Cerebellar nuclear complex (tissue), 1 donor: ENCODE results near the gene SEMA3F.

Source experiments
- DNase-seq, 2 experiments: peaks; one replicate each; lab custom pipeline; 2025; lab: John Stamatoyannopoulos, UW

The SEMA3F gene

DNA sequence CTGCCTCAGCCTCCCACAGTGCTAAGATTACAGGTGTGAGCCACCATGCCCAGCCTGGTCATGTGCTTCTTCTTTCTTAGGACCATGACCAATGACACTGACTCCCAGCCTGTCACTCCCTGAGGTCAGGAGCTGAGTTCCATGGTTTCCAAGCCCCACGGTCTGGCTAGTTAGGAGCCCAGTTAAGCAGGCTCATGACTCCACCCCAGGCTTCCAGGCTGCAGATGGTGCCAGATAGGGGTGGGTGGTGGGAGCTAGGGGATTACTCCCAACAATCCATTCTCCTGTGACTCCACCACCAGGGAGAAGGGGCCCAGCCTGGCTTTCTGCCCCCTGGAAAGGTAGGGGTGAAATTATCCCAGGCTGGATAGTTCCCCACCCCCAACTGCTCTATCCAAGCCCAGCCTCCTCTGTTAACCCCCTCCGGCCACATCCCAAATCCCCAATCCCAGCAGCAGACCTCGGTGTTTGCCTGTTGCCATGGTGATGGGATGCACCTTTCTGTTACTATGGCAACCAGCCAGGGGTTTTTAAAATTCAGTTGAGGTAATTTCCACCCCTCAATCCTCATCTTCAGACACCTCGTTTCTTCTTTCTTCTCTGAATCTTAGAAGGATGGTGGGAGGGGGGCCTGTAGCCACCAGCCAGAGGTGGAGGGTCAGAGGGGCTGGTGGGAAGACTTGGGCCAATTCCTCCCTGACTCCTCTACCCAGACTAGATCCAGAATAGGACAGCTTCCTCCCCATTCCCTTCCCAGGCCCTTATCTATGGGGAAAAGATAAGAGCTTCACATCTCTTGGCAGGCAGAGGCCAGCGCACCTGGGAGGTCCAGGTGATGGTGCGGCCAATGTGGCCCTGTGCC, 22.5 kb upstream of the SEMA3F start:
- DNase-seq = no peak

GRCh38 chr3:50133283-50133615, 21.9 kb upstream of the SEMA3F start:
- no peak for DNase-seq

DNA sequence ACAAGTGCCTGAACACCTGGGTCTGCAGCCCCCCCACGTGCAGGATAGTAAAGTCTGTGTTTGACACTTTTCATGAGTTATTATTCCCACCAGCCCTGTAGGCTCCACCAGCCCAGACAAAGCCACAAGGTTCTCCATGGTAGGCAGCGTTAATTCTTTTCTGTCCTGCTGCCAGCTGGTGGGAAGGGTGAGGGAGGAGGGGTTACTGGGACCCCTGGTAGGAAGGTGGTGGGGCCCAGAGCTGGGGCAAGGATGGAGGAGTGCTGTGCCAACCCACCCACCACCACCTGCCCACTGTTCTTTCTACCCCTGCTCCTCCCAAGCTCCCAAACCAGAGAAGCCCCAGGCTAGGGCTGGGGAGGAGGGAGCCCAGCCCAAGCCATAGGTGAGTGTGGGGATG, 20.8 kb upstream of the SEMA3F start:
- no peak for DNase-seq

DNA sequence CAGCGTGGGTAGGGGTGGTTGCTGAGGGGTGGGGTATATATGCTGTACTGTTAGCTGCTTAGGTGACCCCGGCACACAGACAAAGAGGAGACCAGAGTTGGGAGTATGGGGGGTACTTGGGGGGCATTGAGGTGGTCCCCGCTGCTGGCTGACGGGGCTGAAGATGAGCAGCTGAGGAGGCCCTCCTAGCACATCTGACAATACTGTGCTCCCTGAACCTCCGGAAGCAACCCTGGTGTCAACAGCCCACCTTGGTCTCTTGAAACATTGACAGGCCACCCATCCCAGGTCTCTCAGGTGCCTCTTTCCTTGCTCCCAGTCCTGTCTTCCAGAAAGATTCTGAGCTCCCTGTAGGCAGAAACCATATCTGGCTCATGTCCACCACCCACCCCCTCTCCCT, 19.2 kb upstream of the SEMA3F start:
- DNase-seq = no peak

DNA sequence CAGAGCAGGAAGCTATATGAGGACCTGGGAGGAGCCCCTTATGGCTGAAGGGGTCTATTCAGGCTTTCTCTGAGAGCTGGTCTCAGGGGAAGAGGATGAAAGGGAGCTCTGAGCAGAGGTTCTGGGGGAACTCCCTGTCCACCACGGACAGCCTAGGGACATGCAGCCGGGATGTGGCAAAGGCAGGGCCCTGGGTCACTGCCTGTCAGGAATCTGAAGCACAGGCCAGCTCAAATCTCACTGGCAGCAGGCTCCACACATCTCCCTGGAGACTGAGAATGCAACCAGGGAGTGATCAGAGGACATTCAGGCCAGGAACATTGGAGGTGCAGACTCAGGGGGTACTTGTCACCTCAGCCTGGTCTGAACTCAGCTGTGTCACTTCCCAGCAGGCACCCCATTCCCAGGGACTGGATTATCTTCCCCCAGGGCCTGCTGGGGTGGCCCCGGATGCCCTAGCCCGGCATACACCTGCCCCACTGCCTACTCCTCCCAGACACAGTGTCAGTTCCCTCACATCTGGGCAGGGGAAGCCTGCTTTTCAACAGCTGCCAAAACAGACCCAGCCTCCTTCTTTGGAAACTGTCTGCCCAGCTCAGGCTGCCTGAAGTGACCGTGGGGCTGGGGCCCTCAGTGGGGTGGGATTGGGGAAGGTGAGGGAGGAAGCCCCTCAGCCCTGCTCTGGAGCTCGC, 18.3 kb upstream of the SEMA3F start:
- DNase-seq = no peak

DNA sequence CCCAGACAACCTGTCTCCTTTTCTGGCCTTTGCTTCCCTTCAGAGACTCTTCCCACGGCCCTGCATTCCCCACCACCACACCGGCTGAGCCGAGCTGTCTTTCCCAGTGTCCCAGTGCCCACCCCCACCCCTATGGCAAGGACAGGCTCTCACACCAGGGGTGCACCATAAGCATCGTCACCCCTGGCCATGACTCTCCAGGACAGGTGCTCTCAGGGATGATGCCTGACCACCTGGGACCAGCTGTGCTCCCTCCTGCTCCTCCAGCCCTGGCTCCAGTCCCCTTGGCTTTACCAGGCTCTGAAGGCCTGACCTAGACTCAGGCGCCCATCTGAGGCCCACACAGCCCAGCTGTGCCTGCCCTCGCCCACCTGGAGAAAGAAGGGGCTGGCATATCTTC, 17.6 kb upstream of the SEMA3F start:
- DNase-seq = no peak

- no peak for DNase-seq
These were observed 16.6 kb upstream of the SEMA3F start for GRCh38 chr3:50138266-50139200.

DNA sequence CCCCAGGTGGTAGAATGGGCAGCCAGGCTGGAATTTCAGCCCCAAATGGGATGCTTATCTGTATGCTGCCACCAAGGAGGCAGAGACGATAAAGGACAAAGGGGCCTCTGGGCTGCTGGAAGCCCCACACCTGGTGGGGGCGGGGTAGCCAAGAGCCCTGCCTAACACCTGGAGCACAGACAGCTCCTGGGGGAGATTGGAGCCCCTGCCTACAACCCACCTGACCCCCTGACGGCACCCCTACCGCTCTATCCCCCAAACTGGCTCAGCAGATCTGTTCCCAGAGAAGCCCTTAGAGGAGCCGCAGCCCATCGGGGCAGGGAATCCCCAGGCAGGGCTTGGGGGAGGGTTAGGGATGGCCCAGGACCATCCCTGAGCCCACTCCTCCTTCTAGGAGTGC, 15.8 kb upstream of the SEMA3F start:
- DNase-seq = no peak

DNA sequence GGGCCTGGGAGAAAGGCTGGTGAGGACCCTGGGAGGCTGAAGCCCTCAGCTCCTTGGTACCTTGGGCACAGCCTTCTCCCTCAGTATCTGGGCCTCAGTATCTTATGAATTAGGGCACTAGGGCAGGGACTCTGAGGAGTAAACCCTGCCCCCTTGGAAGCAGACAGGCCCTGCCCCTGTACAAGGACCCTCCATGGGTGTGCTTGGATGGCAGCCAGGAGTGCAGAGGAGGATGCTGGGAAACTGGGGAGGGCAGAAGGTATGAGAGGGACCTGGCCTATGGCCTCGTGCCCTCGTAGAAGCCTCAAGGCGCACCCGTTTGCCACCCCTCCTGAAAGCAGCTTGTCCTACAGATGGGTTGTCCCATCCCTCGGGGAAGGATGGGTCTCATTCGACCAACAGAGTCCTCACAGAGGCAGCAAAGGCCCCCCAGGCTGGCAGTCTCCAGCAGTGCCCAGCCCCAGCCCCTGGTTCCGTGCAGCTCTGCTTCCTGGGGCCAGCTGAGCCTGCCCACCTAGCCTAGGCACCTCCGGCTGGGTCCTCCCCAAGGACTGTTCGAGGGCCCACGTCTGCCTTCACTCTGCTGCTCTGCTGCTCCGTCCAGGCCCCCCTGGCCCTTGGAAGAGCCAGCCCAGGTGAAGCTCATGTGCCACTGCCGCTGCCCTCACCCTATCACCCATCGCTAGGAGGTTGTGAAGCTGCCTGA, 15.3 kb upstream of the SEMA3F start:
- no peak for DNase-seq

- no peak for DNase-seq
These were observed 14.1 kb upstream of the SEMA3F start for GRCh38 chr3:50140990-50141389.

DNA sequence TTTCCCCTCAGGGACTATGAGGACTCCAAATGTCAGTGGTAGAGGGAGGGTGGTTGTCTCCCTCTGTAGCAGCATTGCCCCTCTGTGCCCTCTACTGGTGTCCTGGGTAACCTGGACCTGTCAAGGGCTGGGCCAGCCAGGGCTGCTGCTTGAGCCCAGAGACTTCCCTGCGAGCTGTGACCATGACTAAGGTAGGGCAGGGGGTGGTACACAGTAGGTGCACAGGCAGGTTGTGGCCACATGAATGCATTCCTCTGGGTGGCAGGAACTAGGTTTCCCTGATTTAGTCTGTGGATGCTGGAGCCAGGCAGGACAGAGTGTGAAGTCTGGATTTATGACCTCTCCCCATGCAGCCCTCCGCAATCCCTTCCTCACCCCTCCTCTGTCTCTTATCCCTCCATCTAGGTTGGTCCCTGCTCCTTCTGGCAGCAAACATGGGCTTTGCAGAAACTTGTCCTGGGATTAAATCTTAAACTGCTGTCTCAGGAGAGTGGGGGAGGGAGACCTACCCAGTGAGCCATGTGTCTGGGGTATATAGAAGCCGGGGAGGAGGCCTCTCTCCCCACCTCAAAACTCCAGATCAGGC, 8.7 kb upstream of the SEMA3F start:
- no peak for DNase-seq

- DNase-seq = no peak
These were observed 8.1 kb upstream of the SEMA3F start for GRCh38 chr3:50147016-50147415.

GRCh38 chr3:50147447-50147846, 7.7 kb upstream of the SEMA3F start:
- DNase-seq = no peak

DNA sequence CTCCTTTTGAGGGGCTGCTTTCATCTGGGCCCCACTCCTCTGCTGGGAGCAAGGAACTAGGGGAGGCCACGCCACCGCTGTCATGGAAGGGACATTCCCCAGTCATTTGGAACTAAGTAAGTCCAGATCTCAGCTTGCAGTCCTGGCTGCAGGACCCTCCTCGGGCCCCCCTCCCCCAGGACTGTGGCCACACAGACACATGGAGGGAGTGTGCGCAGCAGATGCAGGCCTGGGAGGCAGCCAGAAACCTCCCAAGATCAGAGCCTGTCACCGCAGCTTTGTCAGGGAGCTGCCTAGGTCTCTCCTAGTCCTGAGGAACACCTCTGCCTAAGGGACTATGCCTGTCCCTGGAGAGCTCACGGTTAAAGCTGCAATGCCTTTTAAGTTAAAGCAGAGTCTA, 7.3 kb upstream of the SEMA3F start:
- DNase-seq = no peak

DNA sequence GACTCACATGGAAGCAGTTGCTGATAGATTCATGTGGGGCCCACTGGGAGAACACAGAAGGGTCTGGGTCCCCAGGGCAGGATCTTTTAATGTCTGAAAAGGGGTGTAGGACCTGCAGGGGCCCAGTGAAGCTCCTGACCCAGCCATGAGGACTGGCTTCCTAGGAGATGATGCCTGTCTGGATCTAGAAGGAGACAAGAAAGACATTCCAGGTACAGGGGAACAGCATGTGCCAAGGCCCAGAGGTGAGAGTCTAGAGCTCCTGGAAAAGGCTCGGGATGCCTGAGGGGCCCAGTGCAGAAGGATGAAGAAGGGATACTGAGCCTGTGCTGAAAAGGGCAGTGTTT, 4.7 kb upstream of the SEMA3F start:
- DNase-seq = no peak

GRCh38 chr3:50150863-50151686, 4.0 kb upstream of the SEMA3F start:
- DNase-seq = no peak

DNA sequence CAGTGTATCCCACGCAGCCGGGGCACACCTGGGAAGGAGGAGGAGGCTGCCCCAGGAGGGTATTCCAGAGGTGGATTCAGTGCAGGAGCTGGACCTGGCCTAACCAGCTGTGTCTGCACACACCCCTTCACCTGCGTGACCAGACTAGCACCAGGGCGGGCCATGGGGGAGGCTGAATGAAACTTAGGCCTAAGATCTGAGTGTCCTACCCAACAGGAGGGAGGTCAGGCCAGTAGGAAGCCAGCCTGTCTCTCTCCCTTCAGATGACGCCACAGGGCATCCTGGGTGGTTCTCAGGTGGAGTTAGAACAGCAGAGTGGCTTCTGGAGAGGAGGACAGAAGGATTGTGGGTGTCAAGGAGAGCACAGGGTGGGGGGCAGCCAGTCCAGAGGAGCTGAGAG, 3.4 kb upstream of the SEMA3F start:
- DNase-seq = no peak

DNA sequence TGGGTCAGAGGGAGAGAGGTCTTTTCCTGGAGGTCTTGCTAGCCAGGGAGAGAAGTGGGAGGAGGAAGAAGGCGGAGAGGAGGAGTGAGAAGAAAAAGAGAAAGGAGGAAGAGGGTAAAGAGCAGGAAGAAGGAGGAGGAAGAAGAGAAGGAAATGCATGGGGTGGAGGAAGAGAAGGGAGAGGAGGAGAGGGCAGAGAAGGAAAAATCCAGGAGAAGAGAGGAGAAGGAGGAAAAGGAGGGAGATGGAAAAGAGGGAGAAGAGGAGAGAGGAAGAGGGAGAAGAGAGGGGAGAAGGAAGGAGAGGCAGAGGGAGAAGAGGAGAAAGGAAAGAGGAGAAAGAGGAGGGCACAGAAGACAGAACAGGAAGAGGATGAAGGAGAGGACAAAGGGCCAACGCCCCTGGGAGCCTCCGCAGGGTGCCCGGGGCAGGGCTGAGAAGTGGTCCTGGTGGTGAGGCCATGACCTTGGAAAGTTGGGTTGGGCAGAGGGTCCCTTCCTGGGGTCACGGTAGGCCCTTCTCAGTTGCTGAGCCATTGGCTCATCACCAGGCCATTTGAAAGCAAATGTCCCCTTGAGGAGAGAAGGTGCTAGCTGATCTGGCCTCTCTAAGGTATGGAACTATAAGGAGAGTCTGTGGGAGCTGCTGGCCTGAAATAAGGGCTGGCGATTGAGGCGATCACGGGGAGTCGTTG, 1.2 kb upstream of the SEMA3F start:
- no peak for DNase-seq

DNA sequence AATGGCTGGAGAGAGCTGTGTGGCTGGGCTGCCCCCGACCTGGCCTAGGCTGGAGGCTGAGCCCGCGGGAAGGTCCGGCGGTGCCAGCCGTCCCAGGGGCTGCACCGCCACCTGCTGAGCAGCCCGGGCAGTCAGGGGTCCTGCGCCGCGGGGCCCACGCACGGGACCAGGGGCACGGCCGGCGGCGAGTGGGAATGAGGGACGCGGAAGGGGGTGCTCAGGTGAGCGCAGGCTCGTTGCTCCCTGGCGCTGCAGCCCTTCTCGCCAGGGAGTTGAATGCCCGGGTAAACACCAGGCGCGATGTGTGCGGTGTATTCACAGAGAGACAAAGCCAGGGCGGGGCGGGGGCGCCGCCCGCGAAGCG, 666 bp upstream of the SEMA3F start:
- no peak for DNase-seq

DNA sequence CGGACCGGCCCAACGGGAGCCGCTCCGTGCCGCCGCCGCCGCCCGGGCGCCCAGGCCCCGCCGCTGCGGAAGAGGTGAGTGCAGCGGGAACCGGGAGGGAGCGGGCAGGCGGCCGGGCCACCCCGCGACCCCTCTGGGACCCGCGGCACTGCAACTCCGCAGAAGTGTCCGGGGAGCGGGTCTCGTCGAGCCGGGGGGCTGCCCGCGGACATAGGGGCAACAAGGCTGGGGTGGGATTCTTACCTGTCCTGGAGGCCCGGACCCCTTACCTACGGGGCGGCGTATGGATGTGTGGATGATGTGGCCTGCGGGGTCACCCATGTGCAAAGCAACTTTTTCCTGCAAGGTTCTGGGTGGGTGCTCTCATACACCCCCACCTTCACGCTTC, 361 bp downstream of the SEMA3F start:
- no peak for DNase-seq
